ENCODE results near the gene CFAP54.

- no peak for TF ChIP-seq CTCF (IDR thresholded peaks at IDR 0.05)
- no peak for TF ChIP-seq POLR2AphosphoS5 (IDR thresholded peaks at IDR 0.05; ENCODE audit: insufficient read depth in 1 of 2, low read depth in 1 of 2)
- no peak for TF ChIP-seq POLR2A (IDR thresholded peaks at IDR 0.05)
These were observed 321.1 kb downstream of the CFAP54 start for GRCh38 chr12:96810477-96810876.
